ENCODE results near the gene CAPSL. TPM values are rescaled to one million over a fixed set of nuclear protein-coding genes. Genes with fewer than 3 reads are reported as not detected.

Gene CAPSL
- total and polyA plus RNA-seq, 9 donors = 0.85 to 28.8 (median 1.8) TPM; not detected in 4

- H3K27me3 ChIP-seq = no peaks in the 10 kb centered on the region
- H3K36me3 ChIP-seq = no peaks in the 10 kb centered on the region
- H3K9me3 ChIP-seq = no peaks in the 10 kb centered on the region
- TF ChIP-seq CTCF (IDR thresholded peaks at IDR 0.05) (no peak), EP300 (IDR thresholded peaks at IDR 0.05) (no peak), POLR2A (IDR thresholded peaks at IDR 0.05) (no peak)
- intact Hi-C loops (cut with DNase I) = loop anchor here in 1 of 4 donors (10.0 kb wide), 2 partner anchors 146 to 306 kb away; partner anchors contain the start of gene SPEF2
- no peak for DNase-seq
- H3K27ac ChIP-seq = no peak overlapping the region
- no peak overlapping the region for H3K4me3 ChIP-seq
- H3K4me1 ChIP-seq (ENCODE audit: insufficient read depth) = no peaks in the 10 kb centered on the region
- WGBS, 3 donors = 63 to 77% (median 75%) methylated on average over 11 of the region's 11 CpGs
Observed at GRCh38 chr5:35920890-35921289, 17.5 kb downstream of the CAPSL start.

GRCh38 chr5:35919191-35919590 lies 19.2 kb downstream of the CAPSL start:
- TF ChIP-seq EP300 (IDR thresholded peaks at IDR 0.05) = no peak
- TF ChIP-seq POLR2A (IDR thresholded peaks at IDR 0.05) = no peak
- TF ChIP-seq CTCF (IDR thresholded peaks at IDR 0.05) = no peak
- H3K4me3 ChIP-seq = no peak overlapping the region
- H3K27ac ChIP-seq = no peak overlapping the region
- intact Hi-C loops (cut with DNase I) = no loop called here
- H3K27me3 ChIP-seq = no peaks in the 10 kb centered on the region
- no peaks in the 10 kb centered on the region for H3K4me1 ChIP-seq (ENCODE audit: insufficient read depth)
- 11 to 16% (median 14%) methylated on average over 4 of the region's 4 CpGs for WGBS, 3 donors
- DNase-seq = no peak
- H3K9me3 ChIP-seq = no peaks in the 10 kb centered on the region
- no peaks in the 10 kb centered on the region for H3K36me3 ChIP-seq

GRCh38 chr5:35908814-35909213 lies 29.6 kb downstream of the CAPSL start:
- H3K9me3 ChIP-seq = no peaks in the 10 kb centered on the region
- DNase-seq = no peak
- TF ChIP-seq CTCF (IDR thresholded peaks at IDR 0.05) (no peak), EP300 (IDR thresholded peaks at IDR 0.05) (no peak), POLR2A (IDR thresholded peaks at IDR 0.05) (no peak)
- no peak overlapping the region for H3K4me3 ChIP-seq
- no peaks in the 10 kb centered on the region for H3K27me3 ChIP-seq
- intact Hi-C loops (cut with DNase I) = no loop called here
- H3K4me1 ChIP-seq (ENCODE audit: insufficient read depth) = no peaks in the 10 kb centered on the region
- H3K27ac ChIP-seq = no peak overlapping the region
- H3K36me3 ChIP-seq = no peaks in the 10 kb centered on the region

GRCh38 chr5:35908228-35908627 lies 30.2 kb downstream of the CAPSL start:
- Histone ChIP-seq H3K36me3 (no peaks in the 10 kb centered on the region), H3K4me3 (no peak overlapping the region), H3K9me3 (no peaks in the 10 kb centered on the region), H3K27me3 (no peaks in the 10 kb centered on the region), H3K27ac (no peak overlapping the region), H3K4me1 (ENCODE audit: insufficient read depth) (no peaks in the 10 kb centered on the region)
- TF ChIP-seq CTCF (IDR thresholded peaks at IDR 0.05) = no peak
- no peak for TF ChIP-seq EP300 (IDR thresholded peaks at IDR 0.05)
- no peak for TF ChIP-seq POLR2A (IDR thresholded peaks at IDR 0.05)
- DNase-seq = no peak
- 51 to 60% (median 52%) methylated on average over 1 of the region's 1 CpG for WGBS, 3 donors
- intact Hi-C loops (cut with DNase I) = no loop called here

Measured in ovary (tissue), 9 donors.